GM12878 (cell line): ENCODE data around the gene QSOX2. TPM values are rescaled to one million over a fixed set of nuclear protein-coding genes. Genes with fewer than 3 reads are reported as not detected.

Experiments
- ATAC-seq: fragments of 200-7000 bp; cut with Tn5 transposase; 3 replicates; pipeline ENCODE4 v1.9.1; 2020; ENCODE audit warnings: mild to moderate bottlenecking, moderate library complexity
- BruUV-seq: library from RNA; stranded (reverse); fragments of 400-500 nt; replicated peaks from 2 replicates; lab custom pipeline; 2021; lab: Mats Ljungman, UMichigan
- CTCF ChIA-PET: fragments of 300-600 bp; sonication (Branson Sonifier 250); formaldehyde crosslinking; extraction: SDS; loops from one replicate; lab custom pipeline; 2021; ENCODE audit warnings: inconsistent platforms; lab: Yijun Ruan, JAX
- POLR2A ChIA-PET: fragments of 350-600 bp; formaldehyde crosslinking; extraction: SDS; loops from one replicate; lab custom pipeline; 2021; ENCODE audit warnings: inconsistent platforms; lab: Charles Lee
- RAD21 ChIA-PET: fragments of 300-600 bp; sonication (Branson Sonifier 250); formaldehyde crosslinking; loops from one replicate; lab custom pipeline; 2023; ENCODE audit warnings: antibody characterized with exemption; ENCODE audit not compliant: unreplicated experiment; lab: Charles Lee
- SMC1A ChIA-PET: fragments of 300-600 bp; sonication (Branson Sonifier 250); formaldehyde crosslinking; loops from one replicate; lab custom pipeline; 2023; ENCODE audit not compliant: unreplicated experiment, uncharacterized antibody; lab: Charles Lee
- DNase-seq: peaks from one replicate; pipeline ENCODE4 v3.0.0-alpha.2; 2011; ENCODE audit warnings: low read depth, low spot score
- FAIRE-seq: peaks from 3 replicates; lab custom pipeline; 2011; peaks lifted over from hg19 to GRCh38; lab: Jason Lieb, UNC
- H2AFZ ChIP-seq: 2 replicates; pipeline ENCODE4 v1.6.0; 2011; ENCODE audit warnings: low read depth, low read length, control low read depth; ENCODE audit not compliant: control insufficient read depth
- H3K27ac ChIP-seq: 2 replicates; pipeline ENCODE4 v1.5.1; 2011; ENCODE audit warnings: control low read depth; ENCODE audit not compliant: control insufficient read depth, insufficient read depth
- H3K27me3 ChIP-seq, 2 experiments: replicated peaks in 1 of 2; 2 replicates each; pipeline versions ENCODE4 v1.6.0 to v1.6.1; 2011; ENCODE audit warnings: low read length in 1 of 2; ENCODE audit not compliant: control insufficient read depth in 2 of 2, insufficient read depth in 2 of 2
- H3K36me3 ChIP-seq, 2 experiments: 2 replicates each; pipeline ENCODE4 v1.5.1; 2011; ENCODE audit warnings: low read length in 1 of 2; ENCODE audit not compliant: control insufficient read depth in 2 of 2, insufficient read depth in 2 of 2
- H3K4me1 ChIP-seq: 2 replicates; pipeline ENCODE4 v1.6.1; 2011; ENCODE audit warnings: mild to moderate bottlenecking, low read length, moderate library complexity, mixed read lengths; ENCODE audit not compliant: control insufficient read depth, insufficient read depth
- H3K4me2 ChIP-seq: 2 replicates; pipeline ENCODE4 v1.6.0; 2011; ENCODE audit warnings: control low read depth; ENCODE audit not compliant: control insufficient read depth, insufficient read depth
- H3K4me3 ChIP-seq: fragments of 200-600 bp; sonication (generic); 2 replicates; pipeline ENCODE4 v1.5.1; 2016
- H3K79me2 ChIP-seq: 2 replicates; pipeline ENCODE4 v1.6.0; 2011; ENCODE audit warnings: low read length; ENCODE audit not compliant: control insufficient read depth, insufficient read depth
- H3K9ac ChIP-seq: 2 replicates; pipeline ENCODE4 v1.8.0; 2011; ENCODE audit warnings: low read length, control low read depth, mixed read lengths; ENCODE audit not compliant: control insufficient read depth, insufficient read depth
- H3K9me3 ChIP-seq: replicated peaks from 3 replicates; pipeline ENCODE4 v1.5.1; 2011; ENCODE audit warnings: mild to moderate bottlenecking, low read length; ENCODE audit not compliant: control insufficient read depth, insufficient read depth
- H4K20me1 ChIP-seq: 2 replicates; pipeline ENCODE4 v1.6.0; 2011; ENCODE audit not compliant: control insufficient read depth, insufficient read depth
- CREB1 ChIP-seq: IDR thresholded peaks from 2 replicates; pipeline ENCODE4 v1.6.1; 2012; ENCODE audit warnings: low read depth, mild to moderate bottlenecking, inconsistent platforms
- EZH2 ChIP-seq: IDR thresholded peaks from 2 replicates; pipeline ENCODE4 v1.6.1; 2012; ENCODE audit warnings: low read depth, mild to moderate bottlenecking, control low read depth, inconsistent platforms, low read length, borderline replicate concordance; ENCODE audit not compliant: control insufficient read depth
- MAX ChIP-seq: IDR thresholded peaks from 2 replicates; pipeline ENCODE4 v1.6.1; 2012; ENCODE audit warnings: low read depth, low read length, improper control_type of control experiment
- SREBF2 ChIP-seq: IDR thresholded peaks from 2 replicates; pipeline ENCODE4 v1.6.1; 2012; ENCODE audit warnings: mild to moderate bottlenecking, low read length
- STAT1 ChIP-seq: fragments of 450-650 bp; conservative IDR thresholded peaks from 2 replicates; pipeline ENCODE4 v1.6.1; 2014; ENCODE audit warnings: antibody characterized with exemption, mild to moderate bottlenecking
- YBX1 ChIP-seq: fragments of 450-650 bp; IDR thresholded peaks from 2 replicates; pipeline ENCODE4 v1.6.1; 2016; ENCODE audit warnings: antibody characterized with exemption
- WGBS: methylation state at CpG from one replicate; pipeline ENCODE4 v1.1.6; 2016; ENCODE audit warnings: low lambda C conversion rate; ENCODE audit not compliant: insufficient replicate concordance, insufficient coverage; ENCODE audit errors: missing lambda C conversion rate; 5-methylcytosine and 5-hydroxymethylcytosine counted together
- in situ Hi-C: fragments of 300-500 bp; cut with MboI; formaldehyde crosslinking; loops from 9 replicates; pipeline ENCODE4 v1.14.3; 2018; ENCODE audit warnings: mixed read lengths
- intact Hi-C: fragments of 100-400 bp; cut with micrococcal nuclease; formaldehyde crosslinking; loops from one replicate; pipeline ENCODE4 v1.14.2; 2022; ENCODE audit not compliant: unreplicated experiment
- polyA plus RNA-seq, 11 experiments: library from polyadenylated mRNA; depleted of rRNA in 4 of 11; unstranded in 6 of 11; stranded (reverse) in 5 of 11; fragments of >200 nt; fragmentation: Nextera tagmentation in 4 of 11; fragmentation: Illumina TruSeq in 1 of 11; extraction: Ambion mirVana in 4 of 11; extraction: Trizol in 1 of 11; gene quantifications; 1 replicate in 1 of 11; 2 replicates in 10 of 11; pipeline versions ENCODE4 v1.2.1 to v1.2.3, GENCODE V29; 2011 to 2016; ENCODE audit warnings: inconsistent platforms in 2 of 11, missing spikeins in 2 of 11, low read depth in 1 of 11
- total RNA-seq, 4 experiments: library from RNA; depleted of rRNA in 3 of 4; stranded (reverse); fragments of >200 nt in 3 of 4; fragmentation: Illumina TruSeq in 1 of 4; extraction: Trizol in 1 of 4; gene quantifications; 2 replicates each; pipeline versions ENCODE4 v1.2.1 to v1.2.3, GENCODE V29; 2013 to 2021
- TF ChIP-seq, protein P1 (sequence below): fragments of 150-350 bp; IDR thresholded peaks from 2 replicates; pipeline ENCODE4 v1.6.1; 2014; ENCODE audit warnings: mild to moderate bottlenecking, low read depth, low read length
- TF ChIP-seq, protein P2 (sequence below): IDR thresholded peaks from 2 replicates; pipeline ENCODE4 v1.6.1; 2012; ENCODE audit warnings: low read depth, low read length, improper control_type of control experiment

The QSOX2 gene
- total and polyA plus RNA-seq, 10 of the 15 experiments (the other 5 are each of a cell fraction or from before 2014, with no cell fraction given) = 0.34 to 16.1 (median 8.2) TPM

GRCh38 chr9:136235709-136236455 lies 9.7 kb downstream of the QSOX2 start:
- ChIA-PET SMC1A (no interaction called here), POLR2A (interaction anchor here (0.6 kb wide), 1 partner anchor 113 kb away, joined by 3 read pairs; no protein-coding TSS in a partner anchor), RAD21 (no interaction called here), CTCF (no interaction called here)
- Histone ChIP-seq H2AFZ (no peak overlapping the region), H3K4me3 (no peak overlapping the region), H4K20me1 (peaks cover 4% of the 10 kb centered on the region; the same call in 1 of the 2 replicates), H3K9me3 (no peaks in the 10 kb centered on the region), H3K79me2 (peaks cover 26% of the 10 kb centered on the region), H3K9ac (no peak overlapping the region), H3K4me2 (no peak overlapping the region), H3K36me3 (peaks cover 5 to 20% of the 10 kb centered on the region in 2 experiments; a peak in 3 of 4 replicates), H3K27me3 (no peaks in the 10 kb centered on the region), H3K27ac (no peak overlapping the region), H3K4me1 (peaks cover 29% of the 10 kb centered on the region)
- TF ChIP-seq EZH2 (no peak), YBX1 (no peak), MAX (no peak), STAT1 (no peak), SREBF2 (no peak), CREB1 (no peak)
- TF ChIP-seq, protein P1, sequence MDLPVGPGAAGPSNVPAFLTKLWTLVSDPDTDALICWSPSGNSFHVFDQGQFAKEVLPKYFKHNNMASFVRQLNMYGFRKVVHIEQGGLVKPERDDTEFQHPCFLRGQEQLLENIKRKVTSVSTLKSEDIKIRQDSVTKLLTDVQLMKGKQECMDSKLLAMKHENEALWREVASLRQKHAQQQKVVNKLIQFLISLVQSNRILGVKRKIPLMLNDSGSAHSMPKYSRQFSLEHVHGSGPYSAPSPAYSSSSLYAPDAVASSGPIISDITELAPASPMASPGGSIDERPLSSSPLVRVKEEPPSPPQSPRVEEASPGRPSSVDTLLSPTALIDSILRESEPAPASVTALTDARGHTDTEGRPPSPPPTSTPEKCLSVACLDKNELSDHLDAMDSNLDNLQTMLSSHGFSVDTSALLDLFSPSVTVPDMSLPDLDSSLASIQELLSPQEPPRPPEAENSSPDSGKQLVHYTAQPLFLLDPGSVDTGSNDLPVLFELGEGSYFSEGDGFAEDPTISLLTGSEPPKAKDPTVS = no peak
- TF ChIP-seq, protein P2, sequence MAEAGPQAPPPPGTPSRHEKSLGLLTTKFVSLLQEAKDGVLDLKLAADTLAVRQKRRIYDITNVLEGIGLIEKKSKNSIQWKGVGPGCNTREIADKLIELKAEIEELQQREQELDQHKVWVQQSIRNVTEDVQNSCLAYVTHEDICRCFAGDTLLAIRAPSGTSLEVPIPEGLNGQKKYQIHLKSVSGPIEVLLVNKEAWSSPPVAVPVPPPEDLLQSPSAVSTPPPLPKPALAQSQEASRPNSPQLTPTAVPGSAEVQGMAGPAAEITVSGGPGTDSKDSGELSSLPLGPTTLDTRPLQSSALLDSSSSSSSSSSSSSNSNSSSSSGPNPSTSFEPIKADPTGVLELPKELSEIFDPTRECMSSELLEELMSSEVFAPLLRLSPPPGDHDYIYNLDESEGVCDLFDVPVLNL = no peak
- BruUV-seq = no TSS peak
- ATAC-seq (no peak), FAIRE-seq (no peak), DNase-seq (no peak)
- WGBS = 95% methylated on average over 27 of the region's 27 CpGs
- intact Hi-C loops = no loop called here
- in situ Hi-C loops = no loop called here
